Measurements from ENCODE around the gene GRIK4.
"Not testable (repeated sequence)": the region's sequence is repeated elsewhere in the genome, so short reads cannot be mapped to it uniquely, and the experiment has no call there.

The GRIK4 gene

GRCh38 chr11:120749395-120749794, 237.8 kb downstream of the GRIK4 start:
- no peak for DNase-seq (ENCODE audit: low read depth)
- no peak overlapping the region for H3K4me3 ChIP-seq (ENCODE audit: low read depth, low read length)
- TF ChIP-seq, protein P1, sequence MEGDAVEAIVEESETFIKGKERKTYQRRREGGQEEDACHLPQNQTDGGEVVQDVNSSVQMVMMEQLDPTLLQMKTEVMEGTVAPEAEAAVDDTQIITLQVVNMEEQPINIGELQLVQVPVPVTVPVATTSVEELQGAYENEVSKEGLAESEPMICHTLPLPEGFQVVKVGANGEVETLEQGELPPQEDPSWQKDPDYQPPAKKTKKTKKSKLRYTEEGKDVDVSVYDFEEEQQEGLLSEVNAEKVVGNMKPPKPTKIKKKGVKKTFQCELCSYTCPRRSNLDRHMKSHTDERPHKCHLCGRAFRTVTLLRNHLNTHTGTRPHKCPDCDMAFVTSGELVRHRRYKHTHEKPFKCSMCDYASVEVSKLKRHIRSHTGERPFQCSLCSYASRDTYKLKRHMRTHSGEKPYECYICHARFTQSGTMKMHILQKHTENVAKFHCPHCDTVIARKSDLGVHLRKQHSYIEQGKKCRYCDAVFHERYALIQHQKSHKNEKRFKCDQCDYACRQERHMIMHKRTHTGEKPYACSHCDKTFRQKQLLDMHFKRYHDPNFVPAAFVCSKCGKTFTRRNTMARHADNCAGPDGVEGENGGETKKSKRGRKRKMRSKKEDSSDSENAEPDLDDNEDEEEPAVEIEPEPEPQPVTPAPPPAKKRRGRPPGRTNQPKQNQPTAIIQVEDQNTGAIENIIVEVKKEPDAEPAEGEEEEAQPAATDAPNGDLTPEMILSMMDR (IDR thresholded peaks at IDR 0.05; ENCODE audit: low read depth, low read length, missing control alignments) = no peak

DNA sequence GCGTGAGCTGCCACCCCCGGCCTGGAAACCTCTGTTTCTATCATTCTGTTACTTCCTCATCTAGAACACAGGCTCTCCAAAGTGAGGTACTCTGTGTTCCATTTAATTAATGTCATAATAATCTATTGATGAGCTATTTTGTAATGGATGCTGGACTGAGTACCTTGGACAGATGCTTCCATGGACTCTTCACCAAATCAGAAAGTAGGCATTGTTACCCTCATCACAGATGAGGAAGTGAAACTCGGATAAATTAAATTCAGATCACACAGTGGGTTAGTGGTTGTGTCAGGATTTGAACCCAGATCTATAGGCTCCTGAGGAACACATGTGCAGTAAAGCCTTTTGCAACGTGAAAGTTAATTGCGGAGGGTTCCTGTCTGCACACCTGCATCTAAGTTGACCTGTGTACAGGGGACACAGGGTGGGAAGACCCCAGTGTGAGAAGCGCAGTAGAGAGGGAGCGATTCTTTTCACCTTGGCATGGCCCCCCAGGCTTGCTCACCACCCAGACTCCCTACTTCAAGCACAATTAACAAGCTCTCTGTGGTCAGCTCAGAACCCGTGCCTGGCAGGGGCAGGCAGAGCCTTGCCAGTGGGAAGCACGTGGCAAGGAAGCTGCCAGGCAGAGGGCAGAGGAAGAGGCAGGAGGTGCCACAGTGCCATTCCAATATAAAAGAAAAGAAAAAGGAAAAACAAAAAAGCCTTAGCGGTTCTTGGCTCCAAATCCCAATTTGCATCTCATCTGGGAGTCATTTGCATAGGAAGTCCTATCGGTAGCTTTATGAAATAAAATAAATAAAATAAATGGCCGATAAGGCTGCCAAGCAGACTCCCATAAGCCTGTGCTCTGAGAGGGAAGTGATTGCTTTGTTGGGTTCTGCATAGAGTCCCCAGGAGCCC, 239.3 kb downstream of the GRIK4 start:
- TF ChIP-seq, protein P1 (IDR thresholded peaks at IDR 0.05; ENCODE audit: low read depth, low read length, missing control alignments) = no peak
- no peak overlapping the region for H3K4me3 ChIP-seq (ENCODE audit: low read depth, low read length)
- no peak for DNase-seq (ENCODE audit: low read depth)

DNA sequence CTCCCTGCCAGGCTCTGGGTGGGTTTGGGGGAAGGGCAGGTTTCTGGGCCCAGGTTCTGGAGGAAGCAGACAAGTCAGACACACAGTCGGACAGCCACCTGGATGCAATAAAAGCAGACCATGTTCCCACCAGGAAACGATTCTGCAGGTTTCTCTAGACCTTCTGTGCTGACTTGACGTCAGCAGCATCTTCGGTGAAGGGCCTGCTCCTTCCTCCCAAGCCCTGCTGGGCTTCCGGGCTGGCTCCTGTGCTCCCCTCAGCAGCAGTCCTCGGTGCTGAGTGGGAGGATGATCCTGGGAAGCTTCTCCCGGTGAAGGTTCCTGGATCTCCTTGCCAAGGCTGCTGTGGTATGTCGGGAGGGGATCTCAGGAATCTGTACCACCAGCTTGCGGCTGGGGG, 240.0 kb downstream of the GRIK4 start:
- no peak for DNase-seq (ENCODE audit: low read depth)

GRCh38 chr11:120752668-120753067, 241.1 kb downstream of the GRIK4 start:
- H3K4me3 ChIP-seq (ENCODE audit: low read depth, low read length) = no peak overlapping the region
- TF ChIP-seq, protein P1 (IDR thresholded peaks at IDR 0.05; ENCODE audit: low read depth, low read length, missing control alignments) = no peak
- no peak for DNase-seq (ENCODE audit: low read depth)

More for the DNA sequence above, 240.0 kb downstream of the GRIK4 start:
- TF ChIP-seq, protein P1 (IDR thresholded peaks at IDR 0.05; ENCODE audit: low read depth, low read length, missing control alignments) = no peak
- no peak overlapping the region for H3K4me3 ChIP-seq (ENCODE audit: low read depth, low read length)

- no peak for DNase-seq (ENCODE audit: low read depth)
- no peak overlapping the region for H3K4me3 ChIP-seq (ENCODE audit: low read depth, low read length)
- TF ChIP-seq, protein P1 (IDR thresholded peaks at IDR 0.05; ENCODE audit: low read depth, low read length, missing control alignments) = no peak
Observed at GRCh38 chr11:120756931-120757330, 245.4 kb downstream of the GRIK4 start.

DNA sequence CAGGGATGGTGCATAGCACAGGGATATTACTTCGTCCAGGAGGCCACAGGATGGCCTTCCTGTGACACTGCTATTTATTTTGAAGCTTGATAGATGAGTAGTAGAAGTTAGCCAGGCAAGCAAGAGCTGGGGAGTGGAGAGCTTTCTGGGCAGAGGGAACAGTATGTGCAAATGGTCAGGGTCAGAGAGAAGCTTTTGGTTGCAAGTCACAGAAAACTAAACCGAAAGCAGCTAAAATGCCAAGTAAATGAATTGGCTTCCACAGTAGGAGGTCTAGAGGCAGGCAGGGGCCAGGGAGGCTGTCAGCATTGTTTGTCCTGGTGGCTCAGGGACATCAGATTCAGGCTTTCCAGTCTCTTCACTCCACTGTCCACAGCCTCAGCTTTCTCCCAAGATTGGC, 247.5 kb downstream of the GRIK4 start:
- no peak overlapping the region for H3K4me3 ChIP-seq (ENCODE audit: low read depth, low read length)
- no peak for DNase-seq (ENCODE audit: low read depth)
- TF ChIP-seq, protein P1 (IDR thresholded peaks at IDR 0.05; ENCODE audit: low read depth, low read length, missing control alignments) = no peak

DNA sequence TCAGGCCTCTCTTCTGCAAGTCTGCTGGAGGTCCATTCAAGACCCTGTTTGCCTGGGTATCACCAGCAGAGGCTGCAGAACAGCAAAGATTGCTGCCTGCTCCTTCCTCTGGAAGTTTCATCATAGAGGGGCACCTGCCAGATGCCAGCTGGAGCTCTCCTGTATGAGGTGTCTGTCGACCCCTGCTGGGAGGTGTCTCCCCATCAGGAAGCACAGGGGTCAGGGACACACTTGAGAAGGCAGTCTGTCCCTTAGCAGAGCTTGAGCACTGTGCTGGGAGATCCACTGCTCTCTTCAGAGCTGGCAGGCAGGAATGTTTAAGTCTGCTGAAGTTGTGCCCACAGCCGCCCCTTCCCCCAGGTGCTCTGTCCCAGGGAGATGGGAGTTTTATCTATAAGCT, 254.2 kb downstream of the GRIK4 start:
- H3K4me3 ChIP-seq (ENCODE audit: low read depth, low read length); DNase-seq (ENCODE audit: low read depth): not testable (repeated sequence)
